Measurements from ENCODE around the gene SMARCC1. TPM values are rescaled to one million over a fixed set of nuclear protein-coding genes. Genes with fewer than 3 reads are reported as not detected.
A peak's percentile ranks its signal among the peaks of the same experiment; 100 is the strongest.
"Not testable (repeated sequence)": the region's sequence is repeated elsewhere in the genome, so short reads cannot be mapped to it uniquely, and the experiment has no call there.

SMARCC1 gene
- total RNA-seq, 1 experiment from 2014 or later: 21.4 TPM

- in situ Hi-C loops (cut with HindIII; ENCODE audit: low pct_unique_long_range_greater_than_20kb, low sequenced_read_pairs): no loop called here
- DNase-seq (ENCODE audit: low read depth): peak; percentile 56
Observed at GRCh38 chr3:47780741-47781684, 680 bp downstream of the SMARCC1 start.

GRCh38 chr3:47778746-47779145, 2.9 kb downstream of the SMARCC1 start:
- in situ Hi-C loops (cut with HindIII; ENCODE audit: low pct_unique_long_range_greater_than_20kb, low sequenced_read_pairs): no loop called here
- no peak for DNase-seq (ENCODE audit: low read depth)

DNA sequence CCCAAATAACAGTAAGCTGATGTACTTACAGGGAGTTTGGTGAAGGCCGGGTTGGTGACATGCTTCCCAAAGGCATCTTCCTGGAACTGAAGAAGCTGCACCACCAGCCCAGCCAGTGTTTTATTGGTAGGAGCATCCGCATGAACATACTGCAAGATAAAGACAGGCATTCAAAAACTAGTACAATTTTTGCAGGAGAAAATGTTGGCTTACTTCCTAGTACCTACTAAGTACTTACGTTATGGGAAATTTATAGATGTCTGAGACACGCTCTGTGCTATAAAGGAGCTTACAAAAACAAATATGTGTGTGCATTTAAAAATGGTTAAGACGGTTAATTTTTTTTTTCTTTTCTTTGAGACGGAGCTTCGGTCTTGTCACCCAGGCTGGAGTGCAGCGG, 8.9 kb downstream of the SMARCC1 start:
- no peak for DNase-seq (ENCODE audit: low read depth)
- in situ Hi-C loops (cut with HindIII; ENCODE audit: low pct_unique_long_range_greater_than_20kb, low sequenced_read_pairs): no loop called here

DNA sequence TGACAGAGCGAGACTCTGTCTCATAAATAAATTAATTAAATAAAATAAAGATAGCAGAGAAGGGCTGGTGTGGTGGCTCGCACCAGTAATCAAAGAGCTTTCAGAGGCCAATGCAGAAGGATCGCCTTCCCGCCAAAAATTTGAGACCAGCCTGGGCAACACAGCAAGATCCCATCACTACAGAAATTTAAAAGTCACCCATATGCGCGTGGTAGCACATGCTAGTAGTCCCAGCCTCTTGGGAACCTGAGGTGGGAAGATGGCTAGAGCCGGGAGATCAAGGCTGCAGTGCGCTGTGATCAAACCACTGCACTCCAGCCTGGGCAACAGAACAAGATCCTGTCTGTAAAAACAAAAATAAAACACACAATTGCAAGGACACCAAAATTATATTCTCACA, 9.6 kb downstream of the SMARCC1 start:
- DNase-seq (ENCODE audit: low read depth): no peak
- in situ Hi-C loops (cut with HindIII; ENCODE audit: low pct_unique_long_range_greater_than_20kb, low sequenced_read_pairs): no loop called here

- no peak for DNase-seq (ENCODE audit: low read depth)
- in situ Hi-C loops (cut with HindIII; ENCODE audit: low pct_unique_long_range_greater_than_20kb, low sequenced_read_pairs): no loop called here
Observed at GRCh38 chr3:47766186-47766585, 15.5 kb downstream of the SMARCC1 start.

GRCh38 chr3:47762233-47762632, 19.5 kb downstream of the SMARCC1 start:
- in situ Hi-C loops (cut with HindIII; ENCODE audit: low pct_unique_long_range_greater_than_20kb, low sequenced_read_pairs): no loop called here
- peak; percentile 4 for DNase-seq (ENCODE audit: low read depth)

DNA sequence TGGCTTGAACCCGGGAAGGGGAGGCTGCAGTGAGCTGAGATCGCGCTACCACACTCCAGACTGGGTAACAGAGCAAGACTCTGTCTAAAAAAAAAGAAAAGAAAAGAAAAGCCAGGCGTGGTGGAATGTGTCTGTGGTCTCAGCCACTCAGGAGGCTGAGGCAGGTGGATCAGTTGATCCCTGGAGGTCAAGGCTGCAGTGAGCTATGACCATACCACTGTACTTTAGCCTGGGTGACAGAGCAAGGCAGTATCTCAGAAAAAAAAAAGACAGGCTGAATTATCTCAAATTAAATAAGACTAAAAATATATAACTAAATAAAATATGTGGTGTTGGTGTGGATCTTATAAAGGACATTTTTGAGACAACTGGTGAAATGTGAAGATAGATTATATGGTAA, 20.6 kb downstream of the SMARCC1 start:
- in situ Hi-C loops (cut with HindIII; ENCODE audit: low pct_unique_long_range_greater_than_20kb, low sequenced_read_pairs): no loop called here
- no peak for DNase-seq (ENCODE audit: low read depth)

DNA sequence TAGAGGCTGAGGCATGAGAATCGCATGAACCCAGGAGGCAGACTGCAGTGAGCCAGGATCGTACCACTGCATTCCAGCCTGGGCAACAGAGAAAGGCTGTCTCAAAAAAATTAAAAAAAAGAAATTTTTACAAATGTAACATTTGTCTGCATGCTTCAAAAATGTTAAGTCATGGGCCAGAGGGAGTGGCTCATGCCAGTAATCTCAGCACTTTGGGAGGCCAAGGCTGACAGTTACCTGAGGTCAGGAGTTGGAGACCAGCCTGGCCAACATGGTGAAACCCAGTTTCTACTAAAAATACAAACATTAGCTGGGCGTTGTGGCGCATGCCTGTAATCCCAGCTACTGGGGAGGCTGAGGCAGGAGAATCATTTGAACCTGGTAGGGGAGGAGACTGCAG, 21.5 kb downstream of the SMARCC1 start:
- in situ Hi-C loops (cut with HindIII; ENCODE audit: low pct_unique_long_range_greater_than_20kb, low sequenced_read_pairs); DNase-seq (ENCODE audit: low read depth): not testable (repeated sequence)

DNA sequence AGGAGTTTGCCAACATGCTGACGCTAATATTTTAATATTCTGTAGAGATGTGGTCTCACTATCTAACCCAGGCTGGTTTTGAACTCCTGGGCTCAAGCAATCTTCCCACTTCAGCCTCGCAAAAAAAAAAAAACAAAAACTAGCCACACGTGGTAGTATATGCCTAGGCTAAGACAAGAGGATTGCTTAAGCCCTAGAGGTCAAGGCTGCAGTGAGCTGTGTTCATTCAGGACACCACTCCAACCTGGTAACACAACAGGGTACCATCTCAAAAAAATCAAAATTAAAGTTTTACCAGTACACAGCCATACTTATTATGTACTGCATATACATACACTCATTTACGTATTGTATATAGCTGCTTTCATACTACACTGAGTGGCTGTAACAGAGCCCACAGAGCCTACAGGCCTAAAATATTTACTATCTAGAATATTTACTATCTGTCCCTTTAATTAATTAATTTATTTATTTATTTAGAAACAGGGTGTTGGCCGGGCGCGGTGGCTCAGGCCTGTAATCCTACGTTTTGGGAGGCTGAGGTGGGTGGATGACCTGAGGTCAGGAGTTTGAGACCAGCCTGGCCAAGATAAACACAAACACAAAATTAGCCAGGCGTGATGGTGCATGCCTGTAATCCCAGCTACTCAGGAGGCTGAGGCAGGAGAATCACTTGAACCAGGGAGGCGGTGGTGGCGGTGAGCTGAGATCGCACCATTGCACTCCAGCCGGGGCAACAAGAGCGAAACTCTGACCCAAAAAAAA, 23.2 kb downstream of the SMARCC1 start:
- in situ Hi-C loops (cut with HindIII; ENCODE audit: low pct_unique_long_range_greater_than_20kb, low sequenced_read_pairs): no loop called here

DNA sequence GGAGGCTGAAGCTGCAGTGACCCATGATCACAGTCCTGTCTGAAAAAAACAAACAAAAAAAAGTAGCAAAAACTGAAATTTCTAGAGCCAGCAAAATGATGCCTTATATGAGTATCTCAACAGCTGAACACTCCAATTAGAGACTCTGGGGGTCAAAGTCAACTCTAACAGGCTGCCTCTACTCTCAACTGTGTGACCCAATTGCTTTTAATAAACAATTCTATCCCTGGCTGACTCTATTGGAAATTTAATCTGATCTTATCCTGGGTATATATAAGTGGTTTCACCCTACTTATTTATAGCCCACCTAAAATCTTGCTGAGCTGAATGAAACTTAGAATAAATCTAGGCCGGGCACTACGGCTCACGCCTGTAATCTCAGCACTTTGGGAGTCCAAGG, 29.0 kb downstream of the SMARCC1 start:
- in situ Hi-C loops (cut with HindIII; ENCODE audit: low pct_unique_long_range_greater_than_20kb, low sequenced_read_pairs): no loop called here
- DNase-seq (ENCODE audit: low read depth): no peak

More for the DNA sequence above, 23.2 kb downstream of the SMARCC1 start:
- no peak for DNase-seq (ENCODE audit: low read depth)

DNA sequence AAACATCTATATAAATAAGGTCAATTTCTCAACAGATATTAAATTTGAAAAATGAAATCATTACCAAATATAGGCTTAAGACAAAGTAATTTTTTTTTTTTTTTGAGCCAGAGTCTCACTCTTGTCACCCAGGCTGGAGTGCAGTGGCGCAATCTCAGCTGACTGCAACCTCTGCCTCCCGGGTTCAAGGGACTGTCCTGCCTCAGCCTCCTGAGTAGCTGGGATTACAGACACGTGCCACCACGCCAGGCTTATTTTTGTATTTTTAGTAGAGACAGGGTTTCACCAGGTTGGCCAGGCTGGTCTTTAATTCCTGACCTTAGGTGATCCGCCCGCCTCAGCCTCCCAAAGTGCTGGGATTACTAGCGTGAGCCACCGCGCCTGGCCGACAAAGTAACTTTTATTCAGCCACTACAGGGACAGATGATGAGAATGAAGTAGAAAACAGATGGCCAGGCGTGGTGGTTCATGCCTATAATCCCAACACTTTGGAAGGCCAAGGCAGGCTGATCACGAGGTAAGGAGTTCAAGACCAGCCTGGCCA, 30.8 kb downstream of the SMARCC1 start:
- in situ Hi-C loops (cut with HindIII; ENCODE audit: low pct_unique_long_range_greater_than_20kb, low sequenced_read_pairs); DNase-seq (ENCODE audit: low read depth): not testable (repeated sequence)

DNA sequence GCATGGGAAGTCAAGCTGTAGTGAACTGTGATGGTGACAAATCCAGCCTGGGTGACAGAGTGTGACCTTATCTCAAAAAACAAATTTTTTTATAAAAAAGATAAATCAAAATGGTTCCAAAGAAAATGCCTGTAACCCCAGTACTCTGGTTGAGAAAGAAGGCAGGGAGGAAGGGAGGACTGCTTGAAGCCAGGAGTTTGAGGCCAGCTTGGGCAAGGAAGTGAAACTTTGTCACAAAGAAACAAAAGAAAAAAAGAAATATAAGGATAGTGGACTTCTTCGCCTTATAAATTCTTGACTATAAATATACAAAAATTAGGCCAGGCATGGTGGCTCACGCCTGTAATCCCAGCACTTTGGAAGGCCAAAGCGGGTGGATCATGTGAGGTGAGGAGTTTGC, 34.1 kb downstream of the SMARCC1 start:
- in situ Hi-C loops (cut with HindIII; ENCODE audit: low pct_unique_long_range_greater_than_20kb, low sequenced_read_pairs): no loop called here

DNA sequence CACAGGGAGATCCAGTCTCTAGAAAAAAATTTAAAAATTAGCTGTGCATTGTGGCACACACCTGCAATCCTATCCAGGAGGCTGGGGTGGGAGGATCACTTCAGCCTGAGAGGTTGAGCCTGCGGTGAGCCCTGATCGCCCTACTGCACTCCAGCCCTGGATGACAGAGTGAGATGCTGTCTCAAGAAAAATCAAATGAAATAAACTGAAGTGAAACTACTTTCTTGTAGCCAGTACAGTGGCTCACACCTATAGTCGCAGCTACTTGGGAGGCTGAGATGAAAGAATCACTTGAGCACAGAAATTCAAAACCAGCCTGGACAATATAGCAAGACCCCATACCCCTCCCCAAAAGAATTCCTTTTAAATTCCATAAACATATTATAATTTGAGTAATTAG, 35.4 kb downstream of the SMARCC1 start:
- in situ Hi-C loops (cut with HindIII; ENCODE audit: low pct_unique_long_range_greater_than_20kb, low sequenced_read_pairs): no loop called here
- DNase-seq (ENCODE audit: low read depth): no peak

More for the DNA sequence above, 34.1 kb downstream of the SMARCC1 start:
- no peak for DNase-seq (ENCODE audit: low read depth)

- in situ Hi-C loops (cut with HindIII; ENCODE audit: low pct_unique_long_range_greater_than_20kb, low sequenced_read_pairs): no loop called here
- no peak for DNase-seq (ENCODE audit: low read depth)
Observed at GRCh38 chr3:47743855-47744254, 37.8 kb downstream of the SMARCC1 start.

DNA sequence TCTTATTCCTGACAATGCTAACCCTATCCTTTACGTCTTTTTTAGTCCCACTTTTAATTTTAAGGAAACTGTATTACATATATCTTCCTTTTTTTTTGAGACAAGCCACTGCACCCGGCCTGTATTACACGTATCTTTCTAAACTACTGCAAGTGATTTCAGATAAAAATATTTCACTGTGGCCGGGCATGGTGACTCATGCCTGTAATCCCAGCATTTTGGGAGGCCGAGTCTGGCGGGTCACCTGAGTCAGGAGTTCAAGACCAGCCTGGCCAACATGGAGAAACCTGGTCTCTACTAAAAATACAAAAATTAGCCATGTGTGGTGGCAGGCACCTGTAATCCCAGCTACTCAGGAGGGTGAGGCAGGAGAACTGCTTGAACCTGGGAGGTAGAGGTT, 38.3 kb downstream of the SMARCC1 start:
- in situ Hi-C loops (cut with HindIII; ENCODE audit: low pct_unique_long_range_greater_than_20kb, low sequenced_read_pairs); DNase-seq (ENCODE audit: low read depth): not testable (repeated sequence)

DNA sequence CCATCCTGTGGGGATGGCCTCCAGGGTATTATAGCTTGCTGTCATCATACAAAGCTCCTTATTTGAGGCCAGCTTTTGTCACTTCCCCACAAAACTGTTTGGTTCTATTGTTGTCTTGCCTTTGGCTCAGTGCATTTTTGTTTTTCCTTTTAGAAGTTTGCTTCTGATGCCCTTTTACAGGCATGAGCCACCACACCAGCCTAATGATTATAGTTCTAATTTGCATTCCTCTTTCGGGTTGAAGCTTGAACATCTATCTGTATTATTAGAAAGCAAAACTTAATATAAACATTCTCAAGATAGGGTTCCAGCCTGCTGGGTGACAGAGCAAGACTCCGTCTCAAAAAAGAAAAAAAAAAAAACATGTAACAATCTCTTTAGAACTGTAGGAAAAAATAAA, 39.8 kb downstream of the SMARCC1 start:
- DNase-seq (ENCODE audit: low read depth): no peak
- in situ Hi-C loops (cut with HindIII; ENCODE audit: low pct_unique_long_range_greater_than_20kb, low sequenced_read_pairs): no loop called here

DNA sequence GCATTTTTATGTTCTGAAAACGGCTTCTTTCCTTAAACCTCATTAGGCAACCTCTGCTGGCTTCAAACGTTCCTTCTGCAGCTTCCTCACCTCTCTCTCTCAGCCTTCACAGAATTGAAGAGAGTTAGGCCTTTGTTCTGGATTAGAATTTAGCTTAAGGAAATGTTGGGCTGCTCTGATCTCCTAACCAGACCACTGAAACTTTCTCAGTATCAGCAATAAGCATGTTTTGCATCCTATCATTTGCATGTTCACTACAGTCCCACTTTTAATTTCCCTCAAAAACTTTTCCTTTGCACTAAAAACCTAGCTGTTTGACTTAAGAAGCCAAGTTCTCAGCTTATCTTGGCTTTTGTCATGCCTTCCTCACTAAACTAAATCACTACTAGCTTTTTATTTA, 49.5 kb downstream of the SMARCC1 start:
- in situ Hi-C loops (cut with HindIII; ENCODE audit: low pct_unique_long_range_greater_than_20kb, low sequenced_read_pairs): no loop called here
- DNase-seq (ENCODE audit: low read depth): no peak

DNA sequence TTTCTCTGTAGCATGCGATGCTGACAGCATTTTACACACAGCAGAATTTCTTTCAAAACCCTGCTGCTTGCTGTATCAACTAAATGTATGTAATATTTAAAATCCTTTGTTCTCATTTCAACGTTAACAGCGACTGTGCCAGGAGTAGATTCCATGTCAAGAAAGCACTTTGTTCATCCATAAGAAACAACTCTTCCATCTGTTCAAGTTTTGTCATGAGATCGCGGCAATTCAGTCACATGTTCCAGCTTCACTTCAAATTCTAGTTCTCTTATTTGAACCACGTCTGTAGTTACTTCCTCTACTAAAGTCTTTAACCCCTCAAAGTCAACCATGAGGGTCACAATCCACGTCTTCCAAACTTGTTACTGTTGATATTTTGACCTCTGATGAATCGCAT, 50.6 kb downstream of the SMARCC1 start:
- in situ Hi-C loops (cut with HindIII; ENCODE audit: low pct_unique_long_range_greater_than_20kb, low sequenced_read_pairs): no loop called here

GRCh38 chr3:47722859-47723258, 58.8 kb downstream of the SMARCC1 start:
- in situ Hi-C loops (cut with HindIII; ENCODE audit: low pct_unique_long_range_greater_than_20kb, low sequenced_read_pairs): no loop called here
- no peak for DNase-seq (ENCODE audit: low read depth)

More for the DNA sequence above, 50.6 kb downstream of the SMARCC1 start:
- DNase-seq (ENCODE audit: low read depth): no peak
